Measurements from ENCODE around the gene TGFBR1. TPM values are rescaled to one million over a fixed set of nuclear protein-coding genes. Genes with fewer than 3 reads are reported as not detected.

TGFBR1 gene
- total RNA-seq: 71.7 and 98.1 TPM in 2 replicates

GRCh38 chr9:99104459-99105151, at the start of gene TGFBR1:
Gene TGFBR1, plus strand, starts transcription at chr9:99105113. Its CDS starts 93 bp downstream, at chr9:99105206.

Other genes with a start within 250 kb of the TGFBR1 start
- gene COL15A1, start 161.2 kb upstream of the TGFBR1 start, total RNA-seq: 0.07 TPM in 1 of 2 replicates, not detected in the other
- gene ALG2, start 116.8 kb downstream of the TGFBR1 start, total RNA-seq: 61.4 and 71.8 TPM in 2 replicates
- gene SEC61B, start 117.2 kb downstream of the TGFBR1 start, total RNA-seq: 40.2 and 93.6 TPM in 2 replicates

Data from nasal cavity respiratory epithelium epithelial cell of viscerocranial mucosa (primary cell).